ENCODE results near the gene KLHL29. TPM values are rescaled to one million over a fixed set of nuclear protein-coding genes. Genes with fewer than 3 reads are reported as not detected.

Gene KLHL29
- polyA plus RNA-seq, 1 of the 3 experiments (the other 2 are of a cell fraction), result 4.6 TPM

GRCh38 chr2:23615216-23616020 is 230.4 kb downstream of the KLHL29 start:
- POLR2A ChIA-PET, result no interaction called here
- CTCF ChIA-PET, result interaction anchor here (1.5 kb wide), 1 partner anchor 9 kb away, joined by 8 read pairs; no protein-coding TSS in a partner anchor

More at GRCh38 chr2:23615216-23616020, 230.4 kb downstream of the KLHL29 start:
- no peaks in the 10 kb centered on the region for H4K20me1 ChIP-seq (ENCODE audit: insufficient read depth)
- H3K9me3 ChIP-seq, result peaks cover 8% of the 10 kb centered on the region
- WGBS (ENCODE audit: low lambda C conversion rate), result 80% methylated on average over 20 of the region's 20 CpGs
- TF ChIP-seq NFIC (IDR thresholded peaks at IDR 0.05; ENCODE audit: borderline replicate concordance) (no peak), CTCF (IDR thresholded peaks at IDR 0.05) (no peak), RCOR1 (IDR thresholded peaks at IDR 0.05; ENCODE audit: low read length) (no peak), EP300 (IDR thresholded peaks at IDR 0.05; ENCODE audit: borderline replicate concordance in 1 of 2, low read depth in 1 of 2, low read length in 1 of 2) (no peak), ELF1 (IDR thresholded peaks at IDR 0.05) (no peak), FOSL2 (IDR thresholded peaks at IDR 0.05; ENCODE audit: borderline replicate concordance, low read depth) (no peak), TCF12 (IDR thresholded peaks at IDR 0.05) (no peak), CHD2 (IDR thresholded peaks at IDR 0.05; ENCODE audit: low read length, partially characterized antibody) (no peak), YY1 (IDR thresholded peaks at IDR 0.05; ENCODE audit: low read depth) (no peak), SIN3A (IDR thresholded peaks at IDR 0.05; ENCODE audit: borderline replicate concordance, low read depth, low read length) (no peak), EZH2phosphoT487 (IDR thresholded peaks at IDR 0.05; ENCODE audit: borderline replicate concordance, low read depth) (no peak), IRF3 (IDR thresholded peaks at IDR 0.05; ENCODE audit: low read depth, low read length) (no peak), MAX (IDR thresholded peaks at IDR 0.05; ENCODE audit: low read depth) (no peak), RFX5 (IDR thresholded peaks at IDR 0.05; ENCODE audit: low read length) (no peak), SMC3 (IDR thresholded peaks at IDR 0.05; ENCODE audit: low read depth, low read length) (no peak), MEF2A (IDR thresholded peaks at IDR 0.05; ENCODE audit: borderline replicate concordance, low read depth) (no peak), ZBTB33 (IDR thresholded peaks at IDR 0.05; ENCODE audit: borderline replicate concordance, low read depth) (no peak), FOXJ3 (CRISPR knock-in tag; IDR thresholded peaks at IDR 0.05) (no peak), RXRA (IDR thresholded peaks at IDR 0.05; ENCODE audit: borderline replicate concordance, low read depth) (no peak)
- peaks cover 0 to 6% of the 10 kb centered on the region in 2 experiments for H3K36me3 ChIP-seq (replicated peaks in 1 of 2; ENCODE audit: control insufficient read depth in 1 of 2, insufficient read depth in 2 of 2, low read length in 1 of 2)
- no peaks in the 10 kb centered on the region for H3F3A ChIP-seq (replicated peaks; ENCODE audit: insufficient read depth)
- no peak overlapping the region for H3K4me3 ChIP-seq (ENCODE audit: low read depth in 2 of 2, low read length in 1 of 2)
- no peak overlapping the region for H3K9ac ChIP-seq
- H3K4me2 ChIP-seq, result no peak overlapping the region
- no peaks in the 10 kb centered on the region for H3K79me2 ChIP-seq (ENCODE audit: insufficient read depth)
- H2AFZ ChIP-seq (ENCODE audit: low read depth), result no peak overlapping the region
- H3K4me1 ChIP-seq (ENCODE audit: control insufficient read depth in 1 of 2, insufficient read depth in 2 of 2, low read depth in 1 of 2, low read length in 1 of 2), result peaks cover 3 to 57% of the 10 kb centered on the region in 2 experiments; a peak in 2 of 4 replicates
- H3K9me2 ChIP-seq, result no peaks in the 10 kb centered on the region
- no peak for DNase-seq
- H3K27me3 ChIP-seq (ENCODE audit: insufficient read depth), result no peaks in the 10 kb centered on the region
- no peak overlapping the region for H3K27ac ChIP-seq (ENCODE audit: low read depth in 2 of 2, low read length in 1 of 2)

All from SK-N-SH (cell line).